Activated CD4-positive, alpha-beta T cell treated with anti-CD3 and anti-CD28 coated beads, Interleukin-2, amount 10 ng/mL, durations not matched to agents 7 days and 5 days (primary cell): ENCODE measurements around the gene PGGT1B. TPM values are rescaled to one million over a fixed set of nuclear protein-coding genes. Genes with fewer than 3 reads are reported as not detected.

Experiments used
- CTCF ChIA-PET: fragments of 350-600 bp; sonication (Branson Sonifier 250); formaldehyde crosslinking; loops from one replicate; lab custom pipeline; 2021; ENCODE audit warnings: antibody characterized with exemption; lab: Charles Lee
- POLR2A ChIA-PET: fragments of 350-600 bp; sonication (Branson Sonifier 250); formaldehyde crosslinking; loops from one replicate; lab custom pipeline; 2021; ENCODE audit warnings: antibody characterized with exemption; lab: Charles Lee
- DNase-seq: peaks from one replicate; pipeline ENCODE4 v3.0.0-alpha.2; 2020
- H3K27ac Mint-ChIP-seq: one replicate; pipeline ENCODE4 v1.8.0; 2021; ENCODE audit warnings: mild to moderate bottlenecking, moderate library complexity, mixed read lengths
- H3K27me3 Mint-ChIP-seq: one replicate; pipeline ENCODE4 v1.8.0; 2021; ENCODE audit warnings: mixed read lengths
- H3K36me3 Mint-ChIP-seq: one replicate; pipeline ENCODE4 v1.8.0; 2021; ENCODE audit warnings: low read depth, mixed read lengths
- H3K4me1 Mint-ChIP-seq: one replicate; pipeline ENCODE4 v1.8.0; 2021; ENCODE audit warnings: mixed read lengths
- H3K4me3 Mint-ChIP-seq: one replicate; pipeline ENCODE4 v1.8.0; 2021; ENCODE audit warnings: mild to moderate bottlenecking, moderate library complexity, mixed read lengths
- H3K9me3 Mint-ChIP-seq: one replicate; pipeline ENCODE4 v1.8.0; 2021; ENCODE audit warnings: mixed read lengths
- total RNA-seq, 2 experiments: library from RNA; stranded (reverse); gene quantifications; one replicate each; pipeline ENCODE4 v1.2.3, GENCODE V29; 2021

PGGT1B gene
- total RNA-seq, 2 experiments from 2014 or later = 43.6 to 44.5 TPM

DNA sequence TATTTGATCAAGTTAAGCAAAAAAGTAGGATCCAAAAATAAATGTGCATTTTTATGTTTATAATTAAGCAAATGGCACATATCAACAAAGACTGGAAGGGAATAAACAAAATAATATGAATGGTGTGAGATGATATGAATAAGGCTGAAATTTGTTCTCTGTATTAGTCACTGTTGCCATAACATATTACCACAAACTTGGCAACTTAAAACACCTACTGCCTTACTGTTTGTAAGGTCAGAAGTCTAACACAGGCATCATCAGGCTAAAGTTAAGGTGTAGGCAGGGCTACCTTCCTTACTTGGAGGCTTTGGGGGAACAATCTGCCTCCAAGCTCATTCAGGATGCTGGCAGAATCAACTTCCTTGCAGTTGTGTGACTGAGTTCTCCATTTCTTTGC lies 19.3 kb downstream of the PGGT1B start:
- Mint-ChIP-seq H3K27me3 (no peaks in the 10 kb centered on the region), H3K4me3 (no peak overlapping the region), H3K27ac (no peak overlapping the region), H3K4me1 (peaks cover 8% of the 10 kb centered on the region), H3K9me3 (no peaks in the 10 kb centered on the region), H3K36me3 (peaks cover 7% of the 10 kb centered on the region)
- CTCF ChIA-PET = no interaction called here
- POLR2A ChIA-PET = no interaction called here
- DNase-seq = no peak

DNA sequence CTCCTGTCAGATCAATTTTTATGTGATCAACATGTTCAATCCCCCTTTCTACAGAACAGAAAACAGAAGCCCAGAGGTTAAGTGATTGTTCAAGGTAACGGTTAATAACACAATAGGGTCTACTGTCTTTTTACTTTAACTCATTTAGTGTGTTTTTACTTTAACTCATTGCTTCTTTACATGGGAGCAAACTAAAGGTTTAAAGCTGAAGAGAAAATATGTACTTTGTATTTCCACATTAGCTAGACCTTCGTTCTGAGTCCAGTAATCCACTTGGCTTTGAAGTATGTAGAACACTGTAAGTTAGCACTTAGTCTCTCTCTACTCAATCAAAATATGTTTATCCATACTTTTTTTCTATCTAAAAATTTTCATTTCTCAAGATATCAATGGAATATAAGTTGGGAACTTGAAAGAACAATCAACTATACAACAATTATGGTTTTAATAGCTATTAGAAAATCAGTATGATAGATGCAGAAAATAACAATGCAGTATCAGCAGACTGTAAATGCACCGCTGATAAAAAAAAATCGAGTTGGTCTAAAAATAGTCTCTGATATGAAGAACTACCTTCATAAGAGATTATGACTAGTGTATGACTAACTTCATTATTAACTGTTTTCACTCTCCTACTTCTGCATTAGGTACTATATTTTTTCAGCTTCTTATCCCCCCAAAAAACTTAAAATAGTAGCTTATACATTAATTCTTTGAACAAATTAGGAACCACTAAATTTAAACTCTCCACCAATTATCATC lies 20.6 kb downstream of the PGGT1B start:
- Mint-ChIP-seq H3K36me3 (peaks cover 8% of the 10 kb centered on the region), H3K27me3 (no peaks in the 10 kb centered on the region), H3K9me3 (no peaks in the 10 kb centered on the region), H3K27ac (no peak overlapping the region), H3K4me3 (no peak overlapping the region), H3K4me1 (peaks cover 8% of the 10 kb centered on the region)
- POLR2A ChIA-PET = no interaction called here
- no peak for DNase-seq
- CTCF ChIA-PET = no interaction called here

DNA sequence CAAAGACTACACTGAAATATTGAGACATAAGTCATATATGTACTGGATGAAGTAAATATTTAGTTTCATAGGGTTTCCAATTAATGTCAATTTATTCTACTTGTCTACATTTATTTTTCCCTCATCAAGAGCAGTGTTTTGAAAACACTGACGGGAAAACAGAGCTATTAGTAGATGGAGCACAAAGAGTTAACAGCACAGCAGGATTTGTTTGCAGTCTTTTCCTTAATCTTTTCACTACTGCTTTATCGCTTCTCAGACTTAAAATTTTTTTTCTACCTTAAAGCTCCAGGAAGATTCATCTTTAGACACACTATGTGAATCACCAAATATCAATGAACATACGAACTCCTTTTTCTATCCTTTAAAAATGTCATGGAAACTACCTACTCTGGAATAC lies 25.6 kb downstream of the PGGT1B start:
- peaks cover 27% of the 10 kb centered on the region for H3K36me3 Mint-ChIP-seq
- no peaks in the 10 kb centered on the region for H3K27me3 Mint-ChIP-seq
- H3K9me3 Mint-ChIP-seq = no peaks in the 10 kb centered on the region
- ChIA-PET POLR2A (no interaction called here), CTCF (no interaction called here)
- no peak for DNase-seq
- no peak overlapping the region for H3K27ac Mint-ChIP-seq
- H3K4me3 Mint-ChIP-seq = no peak overlapping the region
- H3K4me1 Mint-ChIP-seq = no peaks in the 10 kb centered on the region

DNA sequence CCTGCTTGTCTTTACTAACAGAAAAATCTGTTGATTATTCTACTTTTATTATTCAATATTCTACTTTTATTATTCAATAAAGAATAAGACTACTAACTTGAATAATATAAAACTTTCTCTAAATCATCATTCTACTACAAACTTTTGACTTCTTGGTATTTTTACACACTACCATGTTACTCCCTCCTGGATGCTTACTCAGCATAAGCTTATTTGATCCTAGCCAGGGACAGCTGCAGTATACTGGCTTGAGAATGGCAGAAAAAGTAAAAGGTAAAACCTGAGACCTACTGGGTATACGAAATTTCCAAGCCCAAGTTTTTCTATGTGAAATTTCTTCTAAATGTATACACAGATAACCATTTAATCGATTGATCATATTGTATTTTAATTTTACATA lies 26.1 kb downstream of the PGGT1B start:
- CTCF ChIA-PET = no interaction called here
- peaks cover 29% of the 10 kb centered on the region for H3K36me3 Mint-ChIP-seq
- H3K27ac Mint-ChIP-seq = no peak overlapping the region
- H3K4me1 Mint-ChIP-seq = no peaks in the 10 kb centered on the region
- no peaks in the 10 kb centered on the region for H3K27me3 Mint-ChIP-seq
- no peaks in the 10 kb centered on the region for H3K9me3 Mint-ChIP-seq
- no peak for DNase-seq
- H3K4me3 Mint-ChIP-seq = no peak overlapping the region
- POLR2A ChIA-PET = no interaction called here

DNA sequence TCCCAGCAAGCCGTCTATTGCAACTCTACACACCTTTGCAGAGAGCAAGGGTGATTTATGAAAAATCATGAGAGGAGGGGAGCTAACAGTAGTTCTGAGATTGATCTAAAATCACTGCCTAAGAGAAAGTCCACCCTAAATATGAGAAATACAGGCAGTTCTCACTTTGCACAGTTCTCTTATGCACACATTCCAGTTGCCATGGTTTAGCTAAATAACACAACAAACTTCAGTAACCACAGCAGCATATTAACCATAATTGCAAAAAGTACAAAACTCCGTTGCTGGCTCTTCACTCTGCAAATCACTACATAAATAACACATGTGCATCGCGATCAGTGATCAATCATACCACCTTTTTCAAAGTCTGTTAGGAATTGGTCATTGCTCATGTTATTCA lies 31.1 kb downstream of the PGGT1B start:
- Mint-ChIP-seq H3K4me1 (no peaks in the 10 kb centered on the region), H3K36me3 (peaks cover 51% of the 10 kb centered on the region), H3K27me3 (no peaks in the 10 kb centered on the region), H3K27ac (peak overlapping the region; percentile 39), H3K9me3 (no peaks in the 10 kb centered on the region), H3K4me3 (no peak overlapping the region)
- ChIA-PET POLR2A (no interaction called here), CTCF (no interaction called here)
- DNase-seq = no peak

DNA sequence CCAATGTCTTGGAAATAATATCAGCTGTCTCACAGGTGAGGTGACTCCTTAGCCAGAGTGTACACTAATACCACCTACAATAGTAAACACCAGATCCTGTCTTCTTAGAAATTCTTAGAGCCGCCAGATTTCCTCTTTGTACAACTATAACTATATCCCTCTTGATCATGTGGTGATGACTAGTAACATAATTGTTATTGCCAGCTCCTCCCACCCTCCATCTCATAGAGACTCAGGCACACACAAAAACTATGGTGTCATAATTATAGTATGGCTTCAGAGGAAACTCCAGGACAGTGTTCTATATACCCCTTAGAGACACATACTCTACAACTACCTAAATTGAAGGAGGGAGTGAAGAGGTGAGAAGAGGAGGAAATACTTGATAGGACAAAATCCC lies 33.1 kb downstream of the PGGT1B start:
- Mint-ChIP-seq H3K4me3 (no peak overlapping the region), H3K36me3 (peaks cover 49% of the 10 kb centered on the region), H3K4me1 (no peaks in the 10 kb centered on the region), H3K9me3 (no peaks in the 10 kb centered on the region), H3K27me3 (no peaks in the 10 kb centered on the region), H3K27ac (no peak overlapping the region)
- DNase-seq = no peak
- CTCF ChIA-PET = no interaction called here
- POLR2A ChIA-PET = no interaction called here

DNA sequence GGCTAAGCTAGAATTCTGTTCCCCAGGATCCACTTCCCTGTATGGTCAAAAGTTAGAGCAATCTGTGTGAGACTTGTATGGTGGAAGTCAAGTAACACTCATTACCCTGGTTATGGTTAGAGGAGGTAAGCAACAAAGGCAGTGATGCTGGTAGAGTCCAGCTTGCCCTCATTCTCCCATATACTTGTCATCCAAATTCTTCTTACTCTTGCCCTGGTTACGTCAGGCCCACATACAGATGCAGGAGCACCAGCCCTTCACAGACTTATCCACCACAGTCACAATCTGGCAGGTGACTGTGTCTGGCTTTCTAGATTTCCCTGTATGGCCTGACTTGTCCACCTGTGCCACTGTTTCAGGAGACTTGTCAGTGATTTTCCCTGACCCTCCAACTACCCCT lies 35.4 kb downstream of the PGGT1B start:
- DNase-seq = no peak
- no peaks in the 10 kb centered on the region for H3K4me1 Mint-ChIP-seq
- no peaks in the 10 kb centered on the region for H3K27me3 Mint-ChIP-seq
- no peak overlapping the region for H3K4me3 Mint-ChIP-seq
- CTCF ChIA-PET = no interaction called here
- H3K27ac Mint-ChIP-seq = no peak overlapping the region
- H3K36me3 Mint-ChIP-seq = peaks cover 45% of the 10 kb centered on the region
- POLR2A ChIA-PET = no interaction called here
- H3K9me3 Mint-ChIP-seq = no peaks in the 10 kb centered on the region

DNA sequence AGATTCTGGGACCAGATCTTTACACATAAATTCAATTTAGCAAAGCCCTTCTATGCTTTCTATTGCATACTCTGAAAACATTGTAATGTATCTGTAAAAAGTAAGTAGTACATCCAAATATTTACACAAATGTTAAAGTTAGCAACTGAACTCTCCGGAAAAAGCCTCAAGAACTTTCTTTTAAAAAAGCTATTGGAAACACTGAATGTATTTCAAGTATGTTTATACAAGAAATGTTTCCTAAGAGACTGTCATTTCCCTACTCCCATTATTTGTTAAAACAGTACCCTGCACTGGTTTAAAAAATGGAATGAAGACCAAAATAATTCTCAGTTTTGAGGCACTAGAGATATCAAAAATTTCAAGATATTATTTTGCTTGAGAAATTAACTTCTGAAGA lies 48.1 kb downstream of the PGGT1B start:
- no peaks in the 10 kb centered on the region for H3K27me3 Mint-ChIP-seq
- ChIA-PET POLR2A (no interaction called here), CTCF (no interaction called here)
- DNase-seq = no peak
- H3K27ac Mint-ChIP-seq = no peak overlapping the region
- no peaks in the 10 kb centered on the region for H3K9me3 Mint-ChIP-seq
- H3K36me3 Mint-ChIP-seq = peaks cover 23% of the 10 kb centered on the region
- H3K4me1 Mint-ChIP-seq = peaks cover 12% of the 10 kb centered on the region
- H3K4me3 Mint-ChIP-seq = no peak overlapping the region

DNA sequence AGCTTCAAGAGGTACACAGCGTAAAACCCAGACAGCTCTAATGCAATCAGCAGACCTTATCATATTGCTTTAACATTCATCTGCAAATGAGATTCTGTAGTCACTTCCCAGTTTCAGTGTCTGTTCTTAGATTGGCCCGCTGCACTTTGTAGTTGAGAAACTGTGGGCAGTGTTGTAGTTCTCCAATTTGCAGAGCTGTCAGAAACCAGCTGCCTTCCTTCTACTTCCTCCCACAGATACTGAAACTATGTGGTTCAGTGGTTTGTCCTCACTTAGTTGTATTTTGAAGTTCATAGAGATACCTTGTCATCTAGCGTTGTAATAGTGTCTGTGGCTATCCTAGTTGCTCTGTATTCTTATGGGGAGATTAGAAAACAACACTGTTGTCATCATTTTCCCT lies 53.4 kb downstream of the PGGT1B start:
- Mint-ChIP-seq H3K27me3 (no peaks in the 10 kb centered on the region), H3K4me3 (peak overlapping the region; percentile 50), H3K9me3 (no peaks in the 10 kb centered on the region), H3K36me3 (peaks cover 18% of the 10 kb centered on the region), H3K27ac (peak overlapping the region; percentile 85), H3K4me1 (peaks cover 23% of the 10 kb centered on the region)
- peak; percentile 84 for DNase-seq
- POLR2A ChIA-PET = no interaction called here
- CTCF ChIA-PET = no interaction called here

DNA sequence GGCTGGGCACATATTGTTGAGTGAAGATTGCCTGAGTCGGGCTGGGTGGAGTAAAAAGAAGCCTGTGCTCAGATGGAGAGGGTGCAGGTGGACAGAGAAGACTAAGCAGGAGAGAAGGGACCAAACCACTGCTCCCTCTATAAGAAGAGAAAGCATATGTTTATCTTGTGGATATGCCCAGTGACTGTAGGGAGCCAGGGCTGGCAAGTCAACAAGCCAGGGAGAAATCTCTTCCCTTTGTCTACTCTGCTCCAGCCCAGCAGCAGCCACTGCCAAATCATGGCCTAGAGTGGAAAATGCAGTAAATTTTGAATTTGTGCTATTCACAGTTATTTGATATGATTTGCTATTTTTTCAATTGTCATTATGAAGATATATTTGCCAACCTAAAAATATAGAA lies 59.7 kb downstream of the PGGT1B start:
- peaks cover 2% of the 10 kb centered on the region for H3K36me3 Mint-ChIP-seq
- ChIA-PET POLR2A (no interaction called here), CTCF (no interaction called here)
- DNase-seq = no peak
- no peaks in the 10 kb centered on the region for H3K4me1 Mint-ChIP-seq
- H3K27me3 Mint-ChIP-seq = no peaks in the 10 kb centered on the region
- H3K9me3 Mint-ChIP-seq = no peaks in the 10 kb centered on the region
- no peak overlapping the region for H3K27ac Mint-ChIP-seq
- H3K4me3 Mint-ChIP-seq = no peak overlapping the region

DNA sequence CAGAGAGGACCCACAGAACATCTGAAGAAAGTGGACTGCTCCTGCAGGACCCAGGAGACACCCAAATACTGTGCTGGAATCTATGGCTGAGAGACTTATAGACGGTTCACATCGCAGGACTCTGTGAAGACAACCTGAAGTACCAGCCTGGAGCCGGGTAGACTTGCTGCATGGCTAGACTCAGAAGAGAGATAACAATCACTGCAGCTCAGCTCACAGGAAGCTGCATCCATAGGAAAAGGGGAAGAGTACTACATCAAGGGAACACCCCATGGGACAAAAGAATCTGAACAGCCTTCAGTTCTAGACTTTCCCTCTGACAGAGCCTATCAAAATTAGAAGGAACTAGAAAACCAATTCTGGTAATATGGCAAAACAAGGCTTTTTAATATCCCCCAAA lies 66.5 kb downstream of the PGGT1B start:
- CTCF ChIA-PET = no interaction called here
- Mint-ChIP-seq H3K27ac (no peak overlapping the region), H3K4me1 (no peaks in the 10 kb centered on the region), H3K36me3 (no peaks in the 10 kb centered on the region), H3K4me3 (no peak overlapping the region), H3K27me3 (peaks cover 2% of the 10 kb centered on the region), H3K9me3 (no peaks in the 10 kb centered on the region)
- no peak for DNase-seq
- POLR2A ChIA-PET = no interaction called here

DNA sequence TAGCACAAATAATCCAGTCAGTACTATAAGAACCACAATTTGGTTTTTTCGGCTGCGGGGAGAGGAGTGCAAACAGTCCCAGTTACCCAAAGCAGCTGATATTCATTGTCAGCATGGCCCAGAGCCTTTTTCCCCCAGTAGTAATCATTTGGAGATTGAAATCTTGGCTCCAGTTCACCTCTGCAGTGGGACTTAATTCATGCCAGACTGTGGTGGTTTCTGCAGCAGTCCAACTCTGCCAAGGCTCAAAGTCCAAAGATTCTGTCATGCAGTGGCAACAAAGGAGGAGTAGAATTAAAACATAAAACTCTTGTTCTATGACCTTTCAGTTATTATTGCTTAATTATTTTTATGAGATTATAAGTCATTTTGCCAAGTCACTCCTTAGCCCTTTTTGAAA lies 68.0 kb downstream of the PGGT1B start:
- POLR2A ChIA-PET = no interaction called here
- Mint-ChIP-seq H3K9me3 (no peaks in the 10 kb centered on the region), H3K4me1 (no peaks in the 10 kb centered on the region), H3K27ac (no peak overlapping the region), H3K36me3 (no peaks in the 10 kb centered on the region), H3K4me3 (no peak overlapping the region), H3K27me3 (peaks cover 2% of the 10 kb centered on the region)
- no peak for DNase-seq
- CTCF ChIA-PET = no interaction called here

DNA sequence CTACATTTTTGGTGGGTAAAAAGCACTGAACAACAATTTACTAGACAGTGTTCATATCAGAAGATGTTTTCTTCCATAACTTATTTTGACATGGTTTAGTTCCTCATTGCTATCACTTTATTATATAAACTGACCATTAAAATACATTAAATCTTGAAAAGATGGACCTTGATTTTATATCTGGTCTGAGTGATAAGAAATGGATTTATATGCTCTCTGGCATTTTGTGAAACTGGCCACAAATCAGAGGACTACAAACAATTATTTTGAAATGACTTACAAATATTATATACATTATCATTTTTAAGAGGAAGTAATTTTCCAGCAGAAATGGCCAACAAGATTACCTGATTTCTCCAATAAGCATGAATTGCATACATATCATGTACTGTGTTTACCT lies 69.4 kb downstream of the PGGT1B start:
- Mint-ChIP-seq H3K27ac (no peak overlapping the region), H3K27me3 (peaks cover 7% of the 10 kb centered on the region), H3K36me3 (no peaks in the 10 kb centered on the region), H3K9me3 (no peaks in the 10 kb centered on the region), H3K4me3 (no peak overlapping the region), H3K4me1 (no peaks in the 10 kb centered on the region)
- CTCF ChIA-PET = no interaction called here
- POLR2A ChIA-PET = no interaction called here
- no peak for DNase-seq

DNA sequence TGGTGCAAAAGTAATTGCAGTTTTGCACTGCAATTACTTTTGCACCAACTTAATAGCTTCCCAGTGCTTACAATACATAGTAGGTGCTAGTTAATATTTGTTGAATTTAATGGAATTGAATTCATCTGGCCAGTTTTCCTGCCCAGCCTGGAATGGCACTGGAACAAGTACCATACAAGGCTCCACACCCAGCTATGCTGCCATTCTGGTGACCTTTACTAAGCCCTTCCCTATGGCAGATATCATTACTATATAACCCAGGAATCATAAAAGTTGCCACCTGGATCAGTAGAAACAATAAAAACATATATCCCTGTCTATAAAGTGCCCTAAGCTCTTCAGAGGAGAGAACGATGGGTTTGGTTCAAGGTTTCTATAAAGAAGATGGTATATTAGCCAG lies 70.6 kb downstream of the PGGT1B start:
- H3K9me3 Mint-ChIP-seq = no peaks in the 10 kb centered on the region
- no peaks in the 10 kb centered on the region for H3K4me1 Mint-ChIP-seq
- ChIA-PET POLR2A (no interaction called here), CTCF (no interaction called here)
- no peak overlapping the region for H3K27ac Mint-ChIP-seq
- H3K27me3 Mint-ChIP-seq = peaks cover 10% of the 10 kb centered on the region
- DNase-seq = no peak
- no peaks in the 10 kb centered on the region for H3K36me3 Mint-ChIP-seq
- H3K4me3 Mint-ChIP-seq = no peak overlapping the region
